Stimulated activated CD4-positive, alpha-beta T cell treated with anti-CD3 and anti-CD28 coated beads, Interleukin-15, amount 100 ng/mL, for 48 hours (primary cell): ENCODE measurements around the gene NEDD9.

Experiments used
- DNase-seq, 2 donors: peaks; one replicate each; pipeline ENCODE4 v3.0.0-alpha.2; 2020; ENCODE audit warnings: low read depth in 2 of 2

Gene NEDD9

GRCh38 chr6:11218538-11219399 is 13.7 kb downstream of the NEDD9 start:
- no peak for DNase-seq

- DNase-seq = no peak
Observed at GRCh38 chr6:11218102-11218442, 14.4 kb downstream of the NEDD9 start.

- no peak for DNase-seq
Observed at GRCh38 chr6:11217360-11218101, 14.9 kb downstream of the NEDD9 start.

- no peak for DNase-seq
Observed at GRCh38 chr6:11215773-11216172, 16.7 kb downstream of the NEDD9 start.

GRCh38 chr6:11214901-11215300 is 17.6 kb downstream of the NEDD9 start:
- DNase-seq = no peak

GRCh38 chr6:11214084-11214833 is 18.2 kb downstream of the NEDD9 start:
- DNase-seq = no peak

- no peak for DNase-seq
Observed at GRCh38 chr6:11213422-11214021, 18.9 kb downstream of the NEDD9 start.

- no peak for DNase-seq
Observed at GRCh38 chr6:11212664-11213063, 19.8 kb downstream of the NEDD9 start.

- DNase-seq = no peak
Observed at GRCh38 chr6:11211254-11211653, 21.2 kb downstream of the NEDD9 start.

- no peak for DNase-seq
Observed at GRCh38 chr6:11210386-11211138, 21.9 kb downstream of the NEDD9 start.

- DNase-seq = no peak
Observed at GRCh38 chr6:11209906-11210305, 22.6 kb downstream of the NEDD9 start.

GRCh38 chr6:11209369-11209768 is 23.1 kb downstream of the NEDD9 start:
- DNase-seq = no peak

GRCh38 chr6:11208854-11209253 is 23.6 kb downstream of the NEDD9 start:
- no peak for DNase-seq

- no peak for DNase-seq
Observed at GRCh38 chr6:11208267-11208666, 24.2 kb downstream of the NEDD9 start.

GRCh38 chr6:11207199-11207968 is 25.1 kb downstream of the NEDD9 start:
- DNase-seq = no peak

- no peak for DNase-seq
Observed at GRCh38 chr6:11206576-11206975, 25.9 kb downstream of the NEDD9 start.

GRCh38 chr6:11204794-11205366 is 27.6 kb downstream of the NEDD9 start:
- no peak for DNase-seq

- no peak for DNase-seq
Observed at GRCh38 chr6:11204005-11204399, 28.5 kb downstream of the NEDD9 start.

- DNase-seq = no peak
Observed at GRCh38 chr6:11203306-11204004, 29.0 kb downstream of the NEDD9 start.
